ENCODE measurements around the gene ITPK1.

ITPK1 gene

DNA sequence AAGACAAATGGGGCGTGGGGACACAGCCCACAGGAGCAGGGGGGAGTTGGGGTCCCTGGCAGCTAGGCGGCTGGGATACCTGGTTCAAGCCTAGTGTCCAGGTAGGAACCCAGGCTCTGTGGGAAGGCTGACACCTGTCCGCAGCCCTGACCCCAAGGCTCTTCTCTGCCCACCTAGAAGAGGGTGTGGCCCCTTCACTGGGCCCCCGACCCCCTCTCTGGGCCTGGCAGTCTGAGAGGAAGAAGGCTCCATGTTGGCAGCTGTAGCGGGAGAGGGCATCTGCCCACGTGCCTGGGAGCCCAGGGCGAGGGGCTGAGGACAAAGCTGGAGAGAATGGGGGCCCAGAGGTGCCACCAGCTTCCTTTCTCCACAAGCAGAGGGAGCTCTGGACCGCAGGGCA lies 182.2 kb downstream of the ITPK1 start:
- TF ChIP-seq YY1 (IDR thresholded peaks at IDR 0.05; ENCODE audit: low read depth) (no peak), TAF1 (IDR thresholded peaks at IDR 0.05; ENCODE audit: low read depth) (no peak), CEBPB (IDR thresholded peaks at IDR 0.05) (no peak), TCF12 (IDR thresholded peaks at IDR 0.05; ENCODE audit: low read depth) (no peak), TEAD4 (IDR thresholded peaks at IDR 0.05) (no peak), USF1 (IDR thresholded peaks at IDR 0.05) (no peak), CREB1 (IDR thresholded peaks at IDR 0.05; ENCODE audit: low read depth) (no peak), ZBTB7A (IDR thresholded peaks at IDR 0.05; ENCODE audit: low read depth) (no peak), FOXM1 (IDR thresholded peaks at IDR 0.05; ENCODE audit: borderline replicate concordance, low read depth) (no peak), NFIC (IDR thresholded peaks at IDR 0.05) (no peak), REST (IDR thresholded peaks at IDR 0.05; ENCODE audit: low read depth) (no peak), EP300 (IDR thresholded peaks at IDR 0.05; ENCODE audit: borderline replicate concordance) (no peak), RAD21 (IDR thresholded peaks at IDR 0.05; ENCODE audit: low read depth) (no peak), EGR1 (IDR thresholded peaks at IDR 0.05) (no peak)
- TF ChIP-seq, protein P1, sequence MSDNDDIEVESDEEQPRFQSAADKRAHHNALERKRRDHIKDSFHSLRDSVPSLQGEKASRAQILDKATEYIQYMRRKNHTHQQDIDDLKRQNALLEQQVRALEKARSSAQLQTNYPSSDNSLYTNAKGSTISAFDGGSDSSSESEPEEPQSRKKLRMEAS (IDR thresholded peaks at IDR 0.05): no peak

- TF ChIP-seq TEAD4 (IDR thresholded peaks at IDR 0.05) (no peak), REST (IDR thresholded peaks at IDR 0.05; ENCODE audit: low read depth) (no peak), EP300 (IDR thresholded peaks at IDR 0.05; ENCODE audit: borderline replicate concordance) (no peak), ZBTB7A (IDR thresholded peaks at IDR 0.05; ENCODE audit: low read depth) (no peak), TCF12 (IDR thresholded peaks at IDR 0.05; ENCODE audit: low read depth) (no peak), USF1 (IDR thresholded peaks at IDR 0.05) (no peak), CREB1 (IDR thresholded peaks at IDR 0.05; ENCODE audit: low read depth) (no peak), FOXM1 (IDR thresholded peaks at IDR 0.05; ENCODE audit: borderline replicate concordance, low read depth) (no peak), EGR1 (IDR thresholded peaks at IDR 0.05) (no peak), RAD21 (IDR thresholded peaks at IDR 0.05; ENCODE audit: low read depth) (no peak), NFIC (IDR thresholded peaks at IDR 0.05) (no peak), YY1 (IDR thresholded peaks at IDR 0.05; ENCODE audit: low read depth) (no peak)
- TF ChIP-seq, protein P1 (IDR thresholded peaks at IDR 0.05): no peak
Observed at GRCh38 chr14:92932448-92933395, 183.0 kb downstream of the ITPK1 start.

- TF ChIP-seq YY1 (IDR thresholded peaks at IDR 0.05; ENCODE audit: low read depth) (no peak), TAF1 (IDR thresholded peaks at IDR 0.05; ENCODE audit: low read depth) (no peak), USF1 (IDR thresholded peaks at IDR 0.05) (no peak), EGR1 (IDR thresholded peaks at IDR 0.05) (no peak), TCF12 (IDR thresholded peaks at IDR 0.05; ENCODE audit: low read depth) (no peak), TEAD4 (IDR thresholded peaks at IDR 0.05) (no peak), FOXM1 (IDR thresholded peaks at IDR 0.05; ENCODE audit: borderline replicate concordance, low read depth) (no peak)
- TF ChIP-seq, protein P1 (IDR thresholded peaks at IDR 0.05): no peak
Observed at GRCh38 chr14:92931681-92932447, 183.9 kb downstream of the ITPK1 start.

Measured in Ishikawa (cell line).